Prostate gland (tissue), 2 donors: ENCODE measurements around the gene HCFC1R1. TPM values are rescaled to one million over a fixed set of nuclear protein-coding genes. Genes with fewer than 3 reads are reported as not detected.

Experiments
- DNase-seq: peaks from one replicate; pipeline ENCODE4 v3.0.0-alpha.2; 2019; ENCODE audit warnings: low spot score
- H3K27ac ChIP-seq, 2 donors: fragments of 200-600 bp; sonication (generic); 2 replicates each; pipeline ENCODE4 v1.5.1; 2017 to 2019
- H3K27me3 ChIP-seq: fragments of 200-600 bp; sonication (generic); replicated peaks from 2 replicates; pipeline ENCODE4 v1.5.1; 2019; ENCODE audit not compliant: insufficient read depth
- H3K36me3 ChIP-seq, 2 donors: fragments of 200-600 bp; sonication (generic); 1 replicate in 1 of 2; 2 replicates in 1 of 2; pipeline versions ENCODE4 v1.5.1 to v1.8.1; 2017 to 2019
- H3K4me1 ChIP-seq: fragments of 200-600 bp; sonication (generic); replicated peaks from 2 replicates; pipeline ENCODE4 v1.5.1; 2019
- H3K4me3 ChIP-seq, 2 donors: fragments of 200-600 bp; sonication (generic); 2 replicates each; pipeline ENCODE4 v1.5.1; 2017 to 2019
- H3K9me3 ChIP-seq: fragments of 200-600 bp; sonication (generic); 2 replicates; pipeline ENCODE4 v1.5.1; 2017
- CTCF ChIP-seq, 4 experiments: fragments of 200-600 bp in 2 of 4; fragments of 450-650 bp in 2 of 4; sonication (generic) in 2 of 4; IDR thresholded peaks; 1 replicate in 3 of 4; 2 replicates in 1 of 4; pipeline ENCODE4 v1.5.1; 2016 to 2019; ENCODE audit warnings: antibody characterized with exemption in 4 of 4, mild to moderate bottlenecking in 2 of 4, moderate library complexity in 2 of 4
- POLR2A ChIP-seq: fragments of 450-650 bp; IDR thresholded peaks from one replicate; pipeline ENCODE4 v1.6.1; 2016; ENCODE audit warnings: antibody characterized with exemption, mild to moderate bottlenecking
- POLR2AphosphoS5 ChIP-seq: sonication (generic); formaldehyde crosslinking; IDR thresholded peaks from one replicate; pipeline ENCODE4 v1.6.1; 2017; ENCODE audit warnings: antibody characterized with exemption
- WGBS: methylation state at CpG from one replicate; pipeline ENCODE4 v1.1.5; 2018; 5-methylcytosine and 5-hydroxymethylcytosine counted together
- intact Hi-C: fragments of 100-400 bp; cut with DNase I; formaldehyde crosslinking; loops from one replicate; pipeline ENCODE4 v1.14.2; 2022
- total RNA-seq, 2 donors: library from RNA; depleted of rRNA; stranded (reverse); fragments of >200 nt; gene quantifications; one replicate each; pipeline ENCODE4 v1.1.0, GENCODE V29; 2016

Gene HCFC1R1
- total RNA-seq, 2 donors from 2014 or later, result 52.4 to 67.0 TPM

- peak; percentile 64 for DNase-seq
- Histone ChIP-seq H3K9me3 (no peaks in the 10 kb centered on the region), H3K36me3 (no peaks in the 10 kb centered on the region), H3K27me3 (no peaks in the 10 kb centered on the region), H3K4me1 (peaks cover 7% of the 10 kb centered on the region), H3K27ac (no peak overlapping the region), H3K4me3 (no peak overlapping the region)
- no peak for TF ChIP-seq POLR2A
- TF ChIP-seq CTCF (IDR thresholded peaks at IDR 0.05), result peak; percentile 71 to 95 (median 88)
- no peak for TF ChIP-seq POLR2AphosphoS5
- intact Hi-C loops, result no loop called here
- WGBS, result 12% methylated on average over 42 of the region's 42 CpGs
Observed at GRCh38 chr16:2983706-2984136, 40.0 kb downstream of the HCFC1R1 start.

- Histone ChIP-seq H3K4me3 (no peak overlapping the region), H3K27me3 (no peaks in the 10 kb centered on the region), H3K9me3 (no peaks in the 10 kb centered on the region), H3K4me1 (peaks cover 11% of the 10 kb centered on the region), H3K36me3 (no peaks in the 10 kb centered on the region), H3K27ac (no peak overlapping the region)
- WGBS, result 77% methylated on average over 5 of the region's 5 CpGs
- no peak for DNase-seq
- intact Hi-C loops, result no loop called here
- TF ChIP-seq CTCF (IDR thresholded peaks at IDR 0.05) (no peak), POLR2A (no peak), POLR2AphosphoS5 (no peak)
Observed at GRCh38 chr16:2982402-2982801, 41.3 kb downstream of the HCFC1R1 start.

- H3K36me3 ChIP-seq, result no peaks in the 10 kb centered on the region
- no peak for DNase-seq
Observed at GRCh38 chr16:2981899-2982250, 41.9 kb downstream of the HCFC1R1 start.

GRCh38 chr16:2981177-2981898 lies 42.4 kb downstream of the HCFC1R1 start:
- Histone ChIP-seq H3K27me3 (no peaks in the 10 kb centered on the region), H3K9me3 (no peaks in the 10 kb centered on the region), H3K36me3 (no peaks in the 10 kb centered on the region), H3K4me1 (peaks cover 11% of the 10 kb centered on the region), H3K4me3 (peak overlapping the region in 1 of 2 donors; percentile 69), H3K27ac (no peak overlapping the region)
- TF ChIP-seq POLR2A (no peak), POLR2AphosphoS5 (no peak), CTCF (IDR thresholded peaks at IDR 0.05) (no peak)
- WGBS, result 64% methylated on average over 33 of the region's 33 CpGs
- intact Hi-C loops, result no loop called here
- DNase-seq, result no peak

More at GRCh38 chr16:2981899-2982250, 41.9 kb downstream of the HCFC1R1 start:
- 67% methylated on average over 4 of the region's 4 CpGs for WGBS
- no peak for TF ChIP-seq CTCF (IDR thresholded peaks at IDR 0.05)
- Histone ChIP-seq H3K4me1 (peaks cover 11% of the 10 kb centered on the region), H3K4me3 (no peak overlapping the region), H3K27ac (no peak overlapping the region), H3K27me3 (no peaks in the 10 kb centered on the region), H3K9me3 (no peaks in the 10 kb centered on the region)
- intact Hi-C loops, result no loop called here
